ENCODE measurements around the gene SPATA3. TPM values are rescaled to one million over a fixed set of nuclear protein-coding genes. Genes with fewer than 3 reads are reported as not detected.

The SPATA3 gene
- total and polyA plus RNA-seq, 4 donors = not detected

- peaks cover 0 to 4% (median 1%) of the 10 kb centered on the region in 4 donors for H3K4me1 ChIP-seq (ENCODE audit: control insufficient read depth in 4 of 4, insufficient read depth in 4 of 4, low read length in 3 of 4)
- H3K9me3 ChIP-seq (ENCODE audit: control insufficient read depth in 4 of 4, low read length in 3 of 4) = no peaks in the 10 kb centered on the region
- H3K9ac ChIP-seq (ENCODE audit: low read depth in 1 of 2, low read length in 2 of 2) = no peak overlapping the region
- 86% methylated on average over 7 of the region's 7 CpGs for WGBS
- H3K36me3 ChIP-seq (ENCODE audit: control insufficient read depth in 4 of 4, insufficient read depth in 3 of 4, low read depth in 1 of 4, low read length in 3 of 4) = no peaks in the 10 kb centered on the region
- no peak for DNase-seq (ENCODE audit: low spot score)
- no peak overlapping the region for H3K4me3 ChIP-seq (ENCODE audit: low read depth in 1 of 3, low read length in 3 of 3)
- H3K27ac ChIP-seq (ENCODE audit: low read depth in 1 of 2, low read length in 2 of 2) = no peak overlapping the region
- H3K27me3 ChIP-seq (ENCODE audit: control insufficient read depth in 4 of 4, insufficient read depth in 4 of 4, low read length in 3 of 4) = no peaks in the 10 kb centered on the region
- TF ChIP-seq FOXA1 (IDR thresholded peaks at IDR 0.05) = no peak
- TF ChIP-seq, protein P1, sequence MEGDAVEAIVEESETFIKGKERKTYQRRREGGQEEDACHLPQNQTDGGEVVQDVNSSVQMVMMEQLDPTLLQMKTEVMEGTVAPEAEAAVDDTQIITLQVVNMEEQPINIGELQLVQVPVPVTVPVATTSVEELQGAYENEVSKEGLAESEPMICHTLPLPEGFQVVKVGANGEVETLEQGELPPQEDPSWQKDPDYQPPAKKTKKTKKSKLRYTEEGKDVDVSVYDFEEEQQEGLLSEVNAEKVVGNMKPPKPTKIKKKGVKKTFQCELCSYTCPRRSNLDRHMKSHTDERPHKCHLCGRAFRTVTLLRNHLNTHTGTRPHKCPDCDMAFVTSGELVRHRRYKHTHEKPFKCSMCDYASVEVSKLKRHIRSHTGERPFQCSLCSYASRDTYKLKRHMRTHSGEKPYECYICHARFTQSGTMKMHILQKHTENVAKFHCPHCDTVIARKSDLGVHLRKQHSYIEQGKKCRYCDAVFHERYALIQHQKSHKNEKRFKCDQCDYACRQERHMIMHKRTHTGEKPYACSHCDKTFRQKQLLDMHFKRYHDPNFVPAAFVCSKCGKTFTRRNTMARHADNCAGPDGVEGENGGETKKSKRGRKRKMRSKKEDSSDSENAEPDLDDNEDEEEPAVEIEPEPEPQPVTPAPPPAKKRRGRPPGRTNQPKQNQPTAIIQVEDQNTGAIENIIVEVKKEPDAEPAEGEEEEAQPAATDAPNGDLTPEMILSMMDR (IDR thresholded peaks at IDR 0.05; ENCODE audit: low read depth, low read length, missing input control) = no peak
Observed at GRCh38 chr2:231015478-231015877, 19.6 kb downstream of the SPATA3 start.

DNA sequence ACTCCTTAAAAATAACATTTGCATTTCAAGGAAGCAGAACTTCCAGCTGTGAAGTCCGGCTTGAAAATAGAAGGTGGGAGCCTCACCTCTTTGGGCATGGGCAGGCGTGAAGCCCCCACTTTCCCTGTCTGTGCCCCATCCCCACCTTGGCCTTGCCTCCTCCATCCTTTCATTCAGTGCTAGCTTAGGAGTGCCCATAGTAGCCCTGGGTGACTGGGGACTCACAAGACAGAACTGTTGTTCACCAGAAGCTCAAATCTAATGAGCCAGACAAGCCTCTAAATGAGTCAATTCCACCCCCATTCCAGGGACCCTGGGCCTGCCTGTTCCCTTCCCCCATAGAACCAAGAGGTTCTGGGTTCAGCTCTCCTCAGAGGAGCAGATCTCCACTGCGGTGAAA lies 20.0 kb downstream of the SPATA3 start:
- peaks cover 0 to 4% (median 1%) of the 10 kb centered on the region in 4 donors for H3K4me1 ChIP-seq (ENCODE audit: control insufficient read depth in 4 of 4, insufficient read depth in 4 of 4, low read length in 3 of 4)
- no peak overlapping the region for H3K9ac ChIP-seq (ENCODE audit: low read depth in 1 of 2, low read length in 2 of 2)
- H3K27me3 ChIP-seq (ENCODE audit: control insufficient read depth in 4 of 4, insufficient read depth in 4 of 4, low read length in 3 of 4) = no peaks in the 10 kb centered on the region
- 94% methylated on average over 3 of the region's 3 CpGs for WGBS
- TF ChIP-seq, protein P2, sequence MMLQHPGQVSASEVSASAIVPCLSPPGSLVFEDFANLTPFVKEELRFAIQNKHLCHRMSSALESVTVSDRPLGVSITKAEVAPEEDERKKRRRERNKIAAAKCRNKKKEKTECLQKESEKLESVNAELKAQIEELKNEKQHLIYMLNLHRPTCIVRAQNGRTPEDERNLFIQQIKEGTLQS (IDR thresholded peaks at IDR 0.05) = no peak
- no peak for TF ChIP-seq EGR1 (IDR thresholded peaks at IDR 0.05; ENCODE audit: low read depth in 2 of 2)
- TF ChIP-seq, protein P3, sequence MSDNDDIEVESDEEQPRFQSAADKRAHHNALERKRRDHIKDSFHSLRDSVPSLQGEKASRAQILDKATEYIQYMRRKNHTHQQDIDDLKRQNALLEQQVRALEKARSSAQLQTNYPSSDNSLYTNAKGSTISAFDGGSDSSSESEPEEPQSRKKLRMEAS (IDR thresholded peaks at IDR 0.05) = no peak
- no peak for TF ChIP-seq YY1 (IDR thresholded peaks at IDR 0.05)
- H3K4me3 ChIP-seq (ENCODE audit: low read depth in 1 of 3, low read length in 3 of 3) = no peak overlapping the region
- H3K27ac ChIP-seq (ENCODE audit: low read depth in 1 of 2, low read length in 2 of 2) = no peak overlapping the region
- no peaks in the 10 kb centered on the region for H3K9me3 ChIP-seq (ENCODE audit: control insufficient read depth in 4 of 4, low read length in 3 of 4)
- no peak for DNase-seq (ENCODE audit: low spot score)
- no peaks in the 10 kb centered on the region for H3K36me3 ChIP-seq (ENCODE audit: control insufficient read depth in 4 of 4, insufficient read depth in 3 of 4, low read depth in 1 of 4, low read length in 3 of 4)

GRCh38 chr2:231016566-231017230 lies 20.8 kb downstream of the SPATA3 start:
- Histone ChIP-seq H3K9ac (ENCODE audit: low read depth in 1 of 2, low read length in 2 of 2) (no peak overlapping the region), H3K27me3 (ENCODE audit: control insufficient read depth in 4 of 4, insufficient read depth in 4 of 4, low read length in 3 of 4) (no peaks in the 10 kb centered on the region), H3K4me1 (ENCODE audit: control insufficient read depth in 4 of 4, insufficient read depth in 4 of 4, low read length in 3 of 4) (peaks cover 0 to 4% (median 1%) of the 10 kb centered on the region in 4 donors), H3K27ac (ENCODE audit: low read depth in 1 of 2, low read length in 2 of 2) (no peak overlapping the region), H3K4me3 (ENCODE audit: low read depth in 1 of 3, low read length in 3 of 3) (no peak overlapping the region), H3K9me3 (ENCODE audit: control insufficient read depth in 4 of 4, low read length in 3 of 4) (no peaks in the 10 kb centered on the region), H3K36me3 (ENCODE audit: control insufficient read depth in 4 of 4, insufficient read depth in 3 of 4, low read depth in 1 of 4, low read length in 3 of 4) (no peaks in the 10 kb centered on the region)
- 59% methylated on average over 6 of the region's 6 CpGs for WGBS
- no peak for TF ChIP-seq HNF4A (conservative IDR thresholded peaks at IDR 0.05)
- TF ChIP-seq REST (IDR thresholded peaks at IDR 0.05) = no peak
- TF ChIP-seq TAF1 (conservative IDR thresholded peaks at IDR 0.05) = no peak
- TF ChIP-seq NR2F2 (IDR thresholded peaks at IDR 0.05) = no peak
- TF ChIP-seq SP1 (IDR thresholded peaks at IDR 0.05) = no peak
- TF ChIP-seq EGR1 (IDR thresholded peaks at IDR 0.05; ENCODE audit: low read depth in 2 of 2) = no peak
- no peak for TF ChIP-seq FOXA2 (IDR thresholded peaks at IDR 0.05)
- TF ChIP-seq YY1 (IDR thresholded peaks at IDR 0.05) = no peak
- TF ChIP-seq GABPA (IDR thresholded peaks at IDR 0.05 in 1 of 2, conservative IDR thresholded peaks at IDR 0.05 in 1 of 2) = no peak
- TF ChIP-seq, protein P4, sequence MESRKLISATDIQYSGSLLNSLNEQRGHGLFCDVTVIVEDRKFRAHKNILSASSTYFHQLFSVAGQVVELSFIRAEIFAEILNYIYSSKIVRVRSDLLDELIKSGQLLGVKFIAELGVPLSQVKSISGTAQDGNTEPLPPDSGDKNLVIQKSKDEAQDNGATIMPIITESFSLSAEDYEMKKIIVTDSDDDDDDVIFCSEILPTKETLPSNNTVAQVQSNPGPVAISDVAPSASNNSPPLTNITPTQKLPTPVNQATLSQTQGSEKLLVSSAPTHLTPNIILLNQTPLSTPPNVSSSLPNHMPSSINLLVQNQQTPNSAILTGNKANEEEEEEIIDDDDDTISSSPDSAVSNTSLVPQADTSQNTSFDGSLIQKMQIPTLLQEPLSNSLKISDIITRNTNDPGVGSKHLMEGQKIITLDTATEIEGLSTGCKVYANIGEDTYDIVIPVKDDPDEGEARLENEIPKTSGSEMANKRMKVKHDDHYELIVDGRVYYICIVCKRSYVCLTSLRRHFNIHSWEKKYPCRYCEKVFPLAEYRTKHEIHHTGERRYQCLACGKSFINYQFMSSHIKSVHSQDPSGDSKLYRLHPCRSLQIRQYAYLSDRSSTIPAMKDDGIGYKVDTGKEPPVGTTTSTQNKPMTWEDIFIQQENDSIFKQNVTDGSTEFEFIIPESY (IDR thresholded peaks at IDR 0.05) = no peak
- TF ChIP-seq, protein P2 (IDR thresholded peaks at IDR 0.05) = no peak
- TF ChIP-seq, protein P3 (IDR thresholded peaks at IDR 0.05) = no peak
- TF ChIP-seq JUND (IDR thresholded peaks at IDR 0.05) = no peak
- TF ChIP-seq, protein P1 (IDR thresholded peaks at IDR 0.05; ENCODE audit: low read depth, low read length, missing input control) = no peak
- TF ChIP-seq FOXA1 (IDR thresholded peaks at IDR 0.05) = no peak
- DNase-seq (ENCODE audit: low spot score) = no peak

All from liver (tissue), 9 donors.